Mammary epithelial cell (primary cell): ENCODE results near the gene ZBTB38.

ENCODE experiments used
- CTCF ChIP-seq, 2 donors: IDR thresholded peaks in 1 of 2; conservative IDR thresholded peaks in 1 of 2; 2 replicates each; pipeline ENCODE4 v1.5.1; 2011 to 2012; ENCODE audit warnings: inconsistent platforms in 2 of 2, low read length in 2 of 2, mild to moderate bottlenecking in 2 of 2, control low read depth in 1 of 2, low read depth in 1 of 2; ENCODE audit not compliant: insufficient read depth in 1 of 2; ENCODE audit errors: extremely low read depth in 1 of 2
- EZH2 ChIP-seq: IDR thresholded peaks from 2 replicates; pipeline ENCODE4 v1.6.1; 2012; ENCODE audit warnings: low read length, inconsistent platforms, borderline replicate concordance

GRCh38 chr3:141389703-141390102 is 21.4 kb downstream of the ZBTB38 start:
- TF ChIP-seq CTCF (conservative IDR thresholded peaks at IDR 0.05 in 1 of 2, IDR thresholded peaks at IDR 0.05 in 1 of 2; ENCODE audit: extremely low read depth in 1 of 2, insufficient read depth in 1 of 2, low read depth in 1 of 2, low read length in 2 of 2) (no peak), EZH2 (no peak)
